Bronchial epithelial cell (primary cell): ENCODE results near the gene EDAR. TPM values are rescaled to one million over a fixed set of nuclear protein-coding genes. Genes with fewer than 3 reads are reported as not detected.

Source experiments
- DNase-seq: peaks from one replicate; pipeline ENCODE4 v3.0.0-alpha.2; 2010; ENCODE audit warnings: low read depth
- FAIRE-seq: peaks from 2 replicates; lab custom pipeline; 2011; peaks lifted over from hg19 to GRCh38; lab: Jason Lieb, UNC
- H3K27me3 ChIP-seq: 2 replicates; pipeline ENCODE4 v1.5.1; 2011; ENCODE audit warnings: low read length; ENCODE audit not compliant: control insufficient read depth, insufficient read depth
- H3K36me3 ChIP-seq: 2 replicates; pipeline ENCODE4 v1.5.1; 2011; ENCODE audit warnings: low read length; ENCODE audit not compliant: control insufficient read depth, insufficient read depth
- H3K4me3 ChIP-seq: 2 replicates; pipeline ENCODE4 v1.5.1; 2011; ENCODE audit warnings: mild to moderate bottlenecking, low read depth, low read length, control low read depth
- total RNA-seq: library from RNA; depleted of rRNA; stranded (reverse); fragments of >200 nt; gene quantifications from 2 replicates; pipeline ENCODE4 v1.2.1, GENCODE V29; 2014
- TF ChIP-seq, protein P1 (sequence below): IDR thresholded peaks from 2 replicates; pipeline ENCODE4 v1.5.1; 2011; ENCODE audit warnings: mild to moderate bottlenecking, moderate library complexity, low read length, control low read depth, inconsistent platforms; ENCODE audit not compliant: insufficient read depth, severe bottlenecking

EDAR gene
- total RNA-seq, 1 donor from 2014 or later: under 0.01 TPM

DNA sequence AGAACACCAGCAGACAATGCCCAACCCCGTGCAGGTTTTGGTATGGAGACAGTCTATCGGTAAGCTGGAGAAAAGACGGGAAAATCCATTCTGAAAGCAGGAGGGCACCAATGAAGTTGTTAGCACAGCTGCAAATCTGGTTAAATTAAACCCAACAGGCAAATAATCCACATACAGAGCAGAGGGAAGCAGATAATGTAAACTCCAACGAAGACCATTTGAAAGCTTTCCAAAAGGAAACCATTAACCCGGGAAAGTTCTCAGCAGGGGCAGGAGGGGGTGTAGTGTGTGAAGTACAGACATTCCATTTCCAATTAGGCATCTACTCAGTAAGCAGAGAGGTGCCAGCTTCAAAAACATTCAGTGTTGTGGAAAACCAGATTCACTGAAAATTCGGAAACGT lies 10.3 kb downstream of the EDAR start:
- DNase-seq (no peak), FAIRE-seq (no peak)
- TF ChIP-seq, protein P1, sequence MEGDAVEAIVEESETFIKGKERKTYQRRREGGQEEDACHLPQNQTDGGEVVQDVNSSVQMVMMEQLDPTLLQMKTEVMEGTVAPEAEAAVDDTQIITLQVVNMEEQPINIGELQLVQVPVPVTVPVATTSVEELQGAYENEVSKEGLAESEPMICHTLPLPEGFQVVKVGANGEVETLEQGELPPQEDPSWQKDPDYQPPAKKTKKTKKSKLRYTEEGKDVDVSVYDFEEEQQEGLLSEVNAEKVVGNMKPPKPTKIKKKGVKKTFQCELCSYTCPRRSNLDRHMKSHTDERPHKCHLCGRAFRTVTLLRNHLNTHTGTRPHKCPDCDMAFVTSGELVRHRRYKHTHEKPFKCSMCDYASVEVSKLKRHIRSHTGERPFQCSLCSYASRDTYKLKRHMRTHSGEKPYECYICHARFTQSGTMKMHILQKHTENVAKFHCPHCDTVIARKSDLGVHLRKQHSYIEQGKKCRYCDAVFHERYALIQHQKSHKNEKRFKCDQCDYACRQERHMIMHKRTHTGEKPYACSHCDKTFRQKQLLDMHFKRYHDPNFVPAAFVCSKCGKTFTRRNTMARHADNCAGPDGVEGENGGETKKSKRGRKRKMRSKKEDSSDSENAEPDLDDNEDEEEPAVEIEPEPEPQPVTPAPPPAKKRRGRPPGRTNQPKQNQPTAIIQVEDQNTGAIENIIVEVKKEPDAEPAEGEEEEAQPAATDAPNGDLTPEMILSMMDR: no peak
- Histone ChIP-seq H3K36me3 (no peaks in the 10 kb centered on the region), H3K27me3 (peaks cover 12% of the 10 kb centered on the region), H3K4me3 (no peak overlapping the region)

GRCh38 chr2:108975613-108976435 lies 13.2 kb downstream of the EDAR start:
- FAIRE-seq (no peak), DNase-seq (peak; percentile 38)
- TF ChIP-seq, protein P1: no peak
- Histone ChIP-seq H3K36me3 (no peaks in the 10 kb centered on the region), H3K27me3 (peaks cover 4% of the 10 kb centered on the region), H3K4me3 (no peak overlapping the region)

DNA sequence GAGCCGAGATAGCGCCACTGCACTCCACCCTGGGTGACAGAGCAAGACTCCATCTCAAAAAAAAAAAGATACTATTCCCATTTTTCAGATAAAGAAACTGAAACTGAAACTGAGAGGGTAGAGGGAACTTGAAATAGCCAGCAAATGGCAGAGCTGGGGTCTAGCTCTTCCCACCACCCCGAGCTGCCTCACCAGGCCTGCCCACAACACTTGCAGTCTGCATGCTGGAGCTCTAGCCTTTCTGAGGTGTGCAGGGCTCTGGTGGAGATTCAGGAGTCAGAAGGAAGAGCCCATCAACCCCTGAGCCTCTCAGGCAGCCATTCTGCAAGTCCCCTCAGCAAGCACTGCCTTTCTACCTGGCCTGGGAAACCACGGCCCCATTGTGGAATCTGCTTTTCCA lies 14.3 kb downstream of the EDAR start:
- no peaks in the 10 kb centered on the region for H3K36me3 ChIP-seq
- no peak for DNase-seq
- TF ChIP-seq, protein P1: no peak
- peaks cover 4% of the 10 kb centered on the region for H3K27me3 ChIP-seq
- no peak overlapping the region for H3K4me3 ChIP-seq
- no peak for FAIRE-seq

GRCh38 chr2:108972663-108973062 lies 16.4 kb downstream of the EDAR start:
- DNase-seq (no peak), FAIRE-seq (no peak)
- Histone ChIP-seq H3K27me3 (no peaks in the 10 kb centered on the region), H3K4me3 (no peak overlapping the region), H3K36me3 (no peaks in the 10 kb centered on the region)
- TF ChIP-seq, protein P1: no peak

DNA sequence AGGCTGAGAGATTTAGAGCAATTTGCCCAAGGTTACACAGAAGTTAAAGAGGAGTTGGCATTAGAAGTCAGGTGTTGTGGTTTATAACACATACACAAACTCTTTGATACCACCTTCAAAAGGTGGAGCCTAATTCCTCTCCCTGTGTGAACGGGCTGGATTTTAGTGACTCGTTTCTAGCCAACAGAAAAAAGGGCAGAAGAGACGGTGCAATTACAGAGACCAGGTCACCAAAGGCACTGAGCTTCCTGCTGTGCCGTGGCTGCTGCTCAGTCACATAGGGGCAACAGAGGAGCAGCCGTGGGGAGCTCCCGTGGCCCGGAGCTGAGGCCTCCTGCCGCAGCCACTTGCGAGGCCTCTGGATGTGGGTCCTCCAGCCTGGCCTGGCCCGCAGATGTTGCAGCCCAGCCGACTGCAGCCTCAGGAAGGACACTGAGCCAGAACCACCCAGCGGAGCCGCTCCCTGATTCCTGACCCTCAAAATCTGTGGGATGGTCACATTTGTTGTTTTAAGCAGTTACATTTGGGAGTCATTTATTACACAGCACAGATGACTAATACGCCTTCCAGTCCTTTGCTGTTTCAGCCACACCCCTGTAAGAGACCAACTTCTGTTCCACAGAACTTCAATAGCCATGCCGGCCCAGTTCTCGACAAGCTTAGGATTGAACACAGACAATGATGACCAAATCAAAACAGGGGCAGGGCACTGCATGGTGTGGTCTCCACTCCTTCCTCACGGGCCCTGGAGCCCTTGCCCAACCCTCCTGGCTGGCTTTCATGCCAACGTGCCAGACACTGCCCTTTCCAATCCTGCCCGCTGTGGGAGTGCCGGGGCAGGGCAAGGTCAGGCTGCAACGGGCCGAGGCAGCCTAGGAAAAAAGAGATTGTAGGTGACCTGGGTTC lies 17.1 kb downstream of the EDAR start:
- DNase-seq (peak; percentile 87), FAIRE-seq (peak; percentile 92)
- Histone ChIP-seq H3K27me3 (no peaks in the 10 kb centered on the region), H3K36me3 (no peaks in the 10 kb centered on the region), H3K4me3 (no peak overlapping the region)
- TF ChIP-seq, protein P1: no peak
